K562 (cell line): ENCODE data around the gene RAB40B. TPM values are rescaled to one million over a fixed set of nuclear protein-coding genes. Genes with fewer than 3 reads are reported as not detected.
A peak's percentile ranks its signal among the peaks of the same experiment; 100 is the strongest.

Source experiments
- ATAC-seq: fragments of 200-7000 bp; cut with Tn5 transposase; 3 replicates; pipeline ENCODE4 v1.9.1; 2020; ENCODE audit warnings: moderate library complexity
- BruUV-seq: library from RNA; stranded (reverse); fragments of 400-500 nt; replicated peaks from 2 replicates; lab custom pipeline; 2021; lab: Mats Ljungman, UMichigan
- CTCF ChIA-PET: fragments of 300-600 bp; formaldehyde crosslinking; extraction: SDS; loops from one replicate; lab custom pipeline; 2021; ENCODE audit warnings: low intra/inter-chr PET ratio; lab: Yijun Ruan, JAX
- POLR2A ChIA-PET: fragments of 300-600, 350-650 bp; sonication (Branson Sonifier 250); formaldehyde crosslinking; extraction: SDS; loops from one replicate; lab custom pipeline; 2021; ENCODE audit warnings: antibody characterized with exemption, inconsistent platforms; lab: Yijun Ruan, JAX
- DNase-seq, 4 experiments: peaks; one replicate each; pipeline versions ENCODE4 v3.0.0 to v3.0.0-alpha.2; 2011 to 2018; ENCODE audit warnings: low spot score in 3 of 4, mixed read lengths in 3 of 4; ENCODE audit errors: extremely low read depth in 1 of 4
- FAIRE-seq: peaks from 2 replicates; lab custom pipeline; 2011; peaks lifted over from hg19 to GRCh38; lab: Jason Lieb, UNC
- H2AFZ ChIP-seq: 2 replicates; pipeline ENCODE4 v1.6.0; 2011; ENCODE audit warnings: low read depth, low read length, control low read depth, inconsistent platforms
- H3K27ac ChIP-seq: fragments of 200-600 bp; 3 replicates; pipeline ENCODE4 v1.8.0; 2011; ENCODE audit warnings: low read depth, mild to moderate bottlenecking, control low read depth, inconsistent platforms, low read length, moderate library complexity, mixed read lengths; ENCODE audit errors: extremely low read depth
- H3K27me3 ChIP-seq, 2 experiments: fragments of 300-600 bp in 1 of 2; 2 replicates in 1 of 2; 3 replicates in 1 of 2; pipeline versions ENCODE4 v1.6.0 to v1.8.0; 2011; ENCODE audit warnings: inconsistent platforms in 2 of 2, low read length in 2 of 2, mild to moderate bottlenecking in 1 of 2, mixed read lengths in 1 of 2, moderate library complexity in 1 of 2; ENCODE audit not compliant: control insufficient read depth in 2 of 2, insufficient read depth in 2 of 2
- H3K36me3 ChIP-seq: fragments of 300-600 bp; 3 replicates; pipeline ENCODE4 v1.8.0; 2011; ENCODE audit warnings: mild to moderate bottlenecking, low read length, inconsistent platforms; ENCODE audit not compliant: control insufficient read depth, insufficient read depth
- H3K4me1 ChIP-seq, 2 experiments: fragments of 200-600 bp in 1 of 2; replicated peaks in 1 of 2; 2 replicates in 1 of 2; 3 replicates in 1 of 2; pipeline versions ENCODE4 v1.5.1 to v1.8.0; 2011; ENCODE audit warnings: inconsistent platforms in 2 of 2, low read length in 2 of 2, mild to moderate bottlenecking in 1 of 2, mixed read lengths in 1 of 2, moderate library complexity in 1 of 2; ENCODE audit not compliant: control insufficient read depth in 2 of 2, insufficient read depth in 2 of 2
- H3K4me2 ChIP-seq: 2 replicates; pipeline ENCODE4 v1.6.1; 2011; ENCODE audit warnings: low read length, control low read depth, inconsistent platforms, mixed read lengths; ENCODE audit not compliant: insufficient read depth
- H3K4me3 ChIP-seq: fragments of 200-600 bp; sonication (generic), shearing (Covaris generic); 2 replicates; pipeline ENCODE4 v1.5.1; 2016; ENCODE audit warnings: control low read depth, inconsistent platforms
- H3K79me2 ChIP-seq: fragments of 200-600 bp; 3 replicates; pipeline ENCODE4 v1.8.0; 2011; ENCODE audit warnings: low read length, inconsistent platforms; ENCODE audit not compliant: control insufficient read depth, insufficient read depth
- H3K9ac ChIP-seq, 2 experiments: 2 replicates each; pipeline versions ENCODE4 v1.6.0 to v1.6.1; 2011; ENCODE audit warnings: low read depth in 2 of 2, low read length in 2 of 2, control low read depth in 1 of 2, inconsistent platforms in 1 of 2, mild to moderate bottlenecking in 1 of 2, mixed read lengths in 1 of 2; ENCODE audit not compliant: insufficient read depth in 1 of 2
- H3K9me1 ChIP-seq: one replicate; pipeline ENCODE4 v1.6.0; 2011; ENCODE audit warnings: inconsistent platforms, mild to moderate bottlenecking, low read length, moderate library complexity; ENCODE audit not compliant: control insufficient read depth, insufficient read depth
- H3K9me3 ChIP-seq: replicated peaks from 2 replicates; pipeline ENCODE4 v1.5.1; 2011; ENCODE audit warnings: low read depth, low read length, inconsistent platforms; ENCODE audit not compliant: control insufficient read depth, insufficient read depth
- H4K20me1 ChIP-seq: replicated peaks from 2 replicates; pipeline ENCODE4 v1.6.1; 2011; ENCODE audit warnings: low read length, inconsistent platforms, mixed read lengths; ENCODE audit not compliant: control insufficient read depth, insufficient read depth
- ADNP ChIP-seq: fragments of 200-800 bp; sonication (Bioruptor generic); IDR thresholded peaks from 2 replicates; pipeline ENCODE4 v1.6.1; 2016; ENCODE audit warnings: missing genetic modification characterization, missing compliant biosample characterization
- BCL6 ChIP-seq: fragments of 250-450 bp; sonication (Bioruptor Pico); IDR thresholded peaks from 2 replicates; pipeline ENCODE4 v1.4.0; 2020
- CHCHD3 ChIP-seq: fragments of 250-450 bp; sonication (Bioruptor Pico); IDR thresholded peaks from 2 replicates; pipeline ENCODE4 v2.1.2; 2022; ENCODE audit warnings: mild to moderate bottlenecking
- CTCF ChIP-seq, 3 experiments: IDR thresholded peaks in 2 of 3; conservative IDR thresholded peaks in 1 of 3; 2 replicates each; pipeline ENCODE4 v1.5.1; 2011 to 2012; ENCODE audit warnings: low read length in 3 of 3, mild to moderate bottlenecking in 3 of 3, control low read depth in 2 of 3, improper control_type of control experiment in 1 of 3, inconsistent platforms in 1 of 3, low read depth in 1 of 3, mixed read lengths in 1 of 3, moderate library complexity in 1 of 3; ENCODE audit not compliant: insufficient read depth in 2 of 3
- CTCFL ChIP-seq: IDR thresholded peaks from 2 replicates; pipeline ENCODE4 v1.6.1; 2011; ENCODE audit warnings: borderline replicate concordance, low read depth, mild to moderate bottlenecking, moderate library complexity, low read length; ENCODE audit not compliant: insufficient read depth, poor library complexity, severe bottlenecking
- GATAD2A ChIP-seq: fragments of 450-650 bp; IDR thresholded peaks from 2 replicates; pipeline ENCODE4 v1.6.1; 2017
- HDAC6 ChIP-seq: IDR thresholded peaks from 2 replicates; pipeline ENCODE4 v1.6.1; 2012; ENCODE audit warnings: low read depth, mild to moderate bottlenecking, control low read depth, inconsistent platforms, low read length, moderate library complexity
- MIER1 ChIP-seq: fragments of 450-650 bp; IDR thresholded peaks from 2 replicates; pipeline ENCODE4 v1.6.1; 2016; ENCODE audit warnings: antibody characterized with exemption, mild to moderate bottlenecking, low read depth
- SMC3 ChIP-seq: conservative IDR thresholded peaks from 2 replicates; pipeline ENCODE4 v1.6.1; 2011; ENCODE audit warnings: low read depth, low read length, improper control_type of control experiment; ENCODE audit not compliant: insufficient read depth
- TCF7 ChIP-seq: sonication (generic); IDR thresholded peaks from 2 replicates; pipeline ENCODE4 v1.6.1; 2016; ENCODE audit warnings: antibody characterized with exemption, borderline replicate concordance
- THRB ChIP-seq: fragments of 450-650 bp; formaldehyde crosslinking; conservative IDR thresholded peaks from 2 replicates; pipeline ENCODE4 v1.4.0; 2022; ENCODE audit warnings: mild to moderate bottlenecking, missing genetic modification characterization
- ZNF395 ChIP-seq: fragments of 200-800 bp; sonication (Bioruptor generic); IDR thresholded peaks from 2 replicates; pipeline ENCODE4 v1.6.1; 2017; ENCODE audit warnings: missing genetic modification characterization, missing compliant biosample characterization
- WGBS: fragments of 100-300 bp; shearing (Covaris generic); methylation state at CpG from one replicate; pipeline ENCODE4 v1.1.6; 2016; ENCODE audit warnings: low coverage, mixed read lengths; ENCODE audit not compliant: insufficient coverage; ENCODE audit errors: missing lambda C conversion rate; 5-methylcytosine and 5-hydroxymethylcytosine counted together
- in situ Hi-C: fragments of 300-500 bp; cut with MboI; formaldehyde crosslinking; loops from 4 replicates; pipeline ENCODE4 v1.15.0; 2018; ENCODE audit warnings: inconsistent platforms, mixed read lengths
- intact Hi-C: fragments of 100-400 bp; cut with micrococcal nuclease; formaldehyde crosslinking; loops from 2 replicates; pipeline ENCODE4 v1.14.2; 2022
- polyA plus RNA-seq, 8 experiments: library from polyadenylated mRNA; depleted of rRNA in 4 of 8; stranded (reverse) in 5 of 8; unstranded in 3 of 8; fragments of >200 nt; fragmentation: Nextera tagmentation in 2 of 8; fragmentation: Illumina TruSeq in 1 of 8; extraction: Ambion mirVana in 2 of 8; extraction: Trizol in 1 of 8; gene quantifications; 2 replicates each; pipeline versions ENCODE4 v1.2.1 to v1.2.3, GENCODE V29; 2011 to 2014; ENCODE audit warnings: inconsistent platforms in 1 of 8, missing spikeins in 1 of 8
- total RNA-seq, 7 experiments: library from RNA; depleted of rRNA in 6 of 7; stranded (reverse); fragments of >200 nt in 6 of 7; fragmentation: Illumina TruSeq in 2 of 7; extraction: Trizol in 2 of 7; gene quantifications; 2 replicates each; pipeline versions ENCODE4 v1.2.1 to v1.2.3, GENCODE V29; 2011 to 2021; ENCODE audit warnings: low replicate concordance in 1 of 7

The RAB40B gene
- total and polyA plus RNA-seq, 9 of the 15 experiments (the other 6 are each of a cell fraction or from before 2014, with no cell fraction given): 0.13 to 4.6 (median 1.4) TPM

- TF ChIP-seq TCF7 (no peak), MIER1 (no peak), THRB (no peak), CHCHD3 (CRISPR knock-in tag) (no peak)
Observed at GRCh38 chr17:82670661-82671450, 27.6 kb downstream of the RAB40B start (continued).

- WGBS: 31% methylated on average over 20 of the region's 20 CpGs
- Histone ChIP-seq H3K4me1 (peaks cover 3 to 34% of the 10 kb centered on the region in 2 experiments; a peak in 2 of 5 replicates), H3K4me3 (no peak overlapping the region), H3K4me2 (peak overlapping the region; percentile 60), H3K36me3 (no peaks in the 10 kb centered on the region), H2AFZ (peak overlapping the region; percentile 76), H3K9ac (peak overlapping the region in 1 of 2 experiments; percentile 82; a peak in 2 of 4 replicates), H3K9me3 (no peaks in the 10 kb centered on the region), H3K9me1 (no peaks in the 10 kb centered on the region), H3K27me3 (peaks cover 6 to 24% of the 10 kb centered on the region in 2 experiments; a peak in 3 of 5 replicates), H3K27ac (no peak overlapping the region), H4K20me1 (no peaks in the 10 kb centered on the region), H3K79me2 (no peaks in the 10 kb centered on the region)
- POLR2A ChIA-PET: interaction anchor here (0.7 to 1.6 kb wide), 4 partner anchors 9 to 532 kb away, joined by 3 to 5 read pairs (median 4); no protein-coding TSS in a partner anchor
- ATAC-seq: peak; percentile 98
- CTCF ChIA-PET: interaction anchor here (2.5 kb wide), 1 partner anchor 99 kb away, joined by 6 read pairs; no protein-coding TSS in a partner anchor
- peak; percentile 59 to 70 (median 65) for DNase-seq
- intact Hi-C loops: loop anchor here (1.0 kb wide), 1 partner anchor 99 kb away; no protein-coding TSS in a partner anchor
- no TSS peak for BruUV-seq
- in situ Hi-C loops: no loop called here
- peak; percentile 51 for FAIRE-seq
- peak; percentile 24 for TF ChIP-seq CTCFL
- no peak for TF ChIP-seq ADNP (tag)
- TF ChIP-seq HDAC6: no peak
- TF ChIP-seq ZNF395 (CRISPR knock-in tag): no peak
- peak; percentile 73 for TF ChIP-seq SMC3
- no peak for TF ChIP-seq GATAD2A
- TF ChIP-seq CTCF (IDR thresholded peaks at IDR 0.05 in 2 of 3, conservative IDR thresholded peaks at IDR 0.05 in 1 of 3; ENCODE audit: insufficient read depth in 2 of 3, low read depth in 1 of 3, low read length in 3 of 3): peak; percentile 70 to 82 (median 75)
- no peak for TF ChIP-seq BCL6 (CRISPR knock-in tag)
Observed at GRCh38 chr17:82668631-82669099, 29.8 kb downstream of the RAB40B start.
